ENCODE data around the gene CSNK1A1. TPM values are rescaled to one million over a fixed set of nuclear protein-coding genes. Genes with fewer than 3 reads are reported as not detected.
A peak's percentile ranks its signal among the peaks of the same experiment; 100 is the strongest.

CSNK1A1 gene
- total and polyA plus RNA-seq, 4 donors, result 43.0 to 108 (median 78.2) TPM

- TF ChIP-seq NR2F2 (IDR thresholded peaks at IDR 0.05), result no peak
- TF ChIP-seq YY1 (IDR thresholded peaks at IDR 0.05), result no peak
- TF ChIP-seq MAX (IDR thresholded peaks at IDR 0.05), result no peak
- TF ChIP-seq ATF3 (IDR thresholded peaks at IDR 0.05), result no peak
- WGBS, result 94% methylated on average over 7 of the region's 7 CpGs
- Histone ChIP-seq H3K9ac (ENCODE audit: low read depth in 1 of 2, low read length in 2 of 2) (no peak overlapping the region), H3K36me3 (ENCODE audit: control insufficient read depth in 4 of 4, insufficient read depth in 3 of 4, low read depth in 1 of 4, low read length in 3 of 4) (no peaks in the 10 kb centered on the region), H3K27ac (ENCODE audit: low read depth in 1 of 2, low read length in 2 of 2) (no peak overlapping the region), H3K9me3 (ENCODE audit: control insufficient read depth in 4 of 4, low read length in 3 of 4) (no peaks in the 10 kb centered on the region), H3K4me1 (ENCODE audit: control insufficient read depth in 4 of 4, insufficient read depth in 4 of 4, low read length in 3 of 4) (peaks cover 0 to 5% (median 0%) of the 10 kb centered on the region in 4 donors), H3K27me3 (ENCODE audit: control insufficient read depth in 4 of 4, insufficient read depth in 4 of 4, low read length in 3 of 4) (no peaks in the 10 kb centered on the region), H3K4me3 (ENCODE audit: low read depth in 1 of 3, low read length in 3 of 3) (no peak overlapping the region)
- no peak for DNase-seq (ENCODE audit: low spot score)
Observed at GRCh38 chr5:149472399-149472798, 78.8 kb downstream of the CSNK1A1 start.

- Histone ChIP-seq H3K27ac (ENCODE audit: low read depth in 1 of 2, low read length in 2 of 2) (no peak overlapping the region), H3K9ac (ENCODE audit: low read depth in 1 of 2, low read length in 2 of 2) (no peak overlapping the region), H3K4me1 (ENCODE audit: control insufficient read depth in 4 of 4, insufficient read depth in 4 of 4, low read length in 3 of 4) (peaks cover 0 to 5% (median 0%) of the 10 kb centered on the region in 4 donors), H3K4me3 (ENCODE audit: low read depth in 1 of 3, low read length in 3 of 3) (no peak overlapping the region), H3K36me3 (ENCODE audit: control insufficient read depth in 4 of 4, insufficient read depth in 3 of 4, low read depth in 1 of 4, low read length in 3 of 4) (no peaks in the 10 kb centered on the region), H3K9me3 (ENCODE audit: control insufficient read depth in 4 of 4, low read length in 3 of 4) (no peaks in the 10 kb centered on the region), H3K27me3 (ENCODE audit: control insufficient read depth in 4 of 4, insufficient read depth in 4 of 4, low read length in 3 of 4) (no peaks in the 10 kb centered on the region)
- TF ChIP-seq RXRA (IDR thresholded peaks at IDR 0.05) (peak; percentile 13 to 16), NR2F2 (IDR thresholded peaks at IDR 0.05) (peak; percentile 83), CTCF (IDR thresholded peaks at IDR 0.05; ENCODE audit: low read depth, low read length, missing input control) (no peak), RAD21 (IDR thresholded peaks at IDR 0.05) (peak in 1 of 2 donors; percentile 21), SP1 (IDR thresholded peaks at IDR 0.05) (peak; percentile 27)
- no peak for DNase-seq (ENCODE audit: low spot score)
- WGBS, result 60% methylated on average over 15 of the region's 15 CpGs
Observed at GRCh38 chr5:149471406-149472183, 79.6 kb downstream of the CSNK1A1 start.

- no peak overlapping the region for H3K4me3 ChIP-seq (ENCODE audit: low read depth in 1 of 3, low read length in 3 of 3)
- H3K36me3 ChIP-seq (ENCODE audit: control insufficient read depth in 4 of 4, insufficient read depth in 3 of 4, low read depth in 1 of 4, low read length in 3 of 4), result no peaks in the 10 kb centered on the region
- H3K9ac ChIP-seq (ENCODE audit: low read depth in 1 of 2, low read length in 2 of 2), result no peak overlapping the region
- H3K9me3 ChIP-seq (ENCODE audit: control insufficient read depth in 4 of 4, low read length in 3 of 4), result no peaks in the 10 kb centered on the region
- no peak overlapping the region for H3K27ac ChIP-seq (ENCODE audit: low read depth in 1 of 2, low read length in 2 of 2)
- 85% methylated on average over 6 of the region's 6 CpGs for WGBS
- H3K4me1 ChIP-seq (ENCODE audit: control insufficient read depth in 4 of 4, insufficient read depth in 4 of 4, low read length in 3 of 4), result peaks cover 0 to 5% (median 0%) of the 10 kb centered on the region in 4 donors
- H3K27me3 ChIP-seq (ENCODE audit: control insufficient read depth in 4 of 4, insufficient read depth in 4 of 4, low read length in 3 of 4), result no peaks in the 10 kb centered on the region
- DNase-seq (ENCODE audit: low spot score), result no peak
- TF ChIP-seq SP1 (IDR thresholded peaks at IDR 0.05), result no peak
- TF ChIP-seq FOXA1 (IDR thresholded peaks at IDR 0.05), result no peak
- no peak for TF ChIP-seq JUND (IDR thresholded peaks at IDR 0.05)
- TF ChIP-seq HNF4A (conservative IDR thresholded peaks at IDR 0.05), result no peak
- no peak for TF ChIP-seq RXRA (IDR thresholded peaks at IDR 0.05)
- no peak for TF ChIP-seq YY1 (IDR thresholded peaks at IDR 0.05)
- no peak for TF ChIP-seq EGR1 (IDR thresholded peaks at IDR 0.05; ENCODE audit: low read depth in 2 of 2)
- no peak for TF ChIP-seq HNF4G (IDR thresholded peaks at IDR 0.05)
- no peak for TF ChIP-seq CTCF (IDR thresholded peaks at IDR 0.05; ENCODE audit: low read depth, low read length, missing input control)
- TF ChIP-seq TAF1 (conservative IDR thresholded peaks at IDR 0.05), result no peak
- no peak for TF ChIP-seq REST (IDR thresholded peaks at IDR 0.05)
- no peak for TF ChIP-seq ZBTB33 (IDR thresholded peaks at IDR 0.05)
- TF ChIP-seq NR2F2 (IDR thresholded peaks at IDR 0.05), result no peak
- no peak for TF ChIP-seq MAX (IDR thresholded peaks at IDR 0.05)
- no peak for TF ChIP-seq RAD21 (IDR thresholded peaks at IDR 0.05)
Observed at GRCh38 chr5:149470942-149471341, 80.3 kb downstream of the CSNK1A1 start.

Measured in liver (tissue), 9 donors.